HepG2 (cell line): ENCODE measurements around the gene SAE1. TPM values are rescaled to one million over a fixed set of nuclear protein-coding genes. Genes with fewer than 3 reads are reported as not detected.

Experiments
- ATM ChIP-seq: fragments of 450-650 bp; IDR thresholded peaks from 2 replicates; pipeline ENCODE4 v1.7.1; 2017; ENCODE audit warnings: mild to moderate bottlenecking, borderline replicate concordance
- DNMT1 ChIP-seq: sonication (generic); formaldehyde crosslinking; IDR thresholded peaks from 2 replicates; pipeline ENCODE4 v1.5.1; 2020; ENCODE audit warnings: mild to moderate bottlenecking, missing genetic modification reagents
- GATAD2A ChIP-seq: IDR thresholded peaks from 2 replicates; pipeline ENCODE4 v1.6.1; 2016
- MYNN ChIP-seq: sonication (generic); formaldehyde crosslinking; IDR thresholded peaks from 2 replicates; pipeline ENCODE4 v1.4.0; 2020; ENCODE audit warnings: mild to moderate bottlenecking, low read depth, missing genetic modification reagents
- NFKBIZ ChIP-seq: IDR thresholded peaks from 2 replicates; pipeline ENCODE4 v1.6.1; 2018; ENCODE audit warnings: missing genetic modification reagents, missing compliant biosample characterization
- PAX8 ChIP-seq: sonication (generic); formaldehyde crosslinking; IDR thresholded peaks from 2 replicates; pipeline ENCODE4 v1.8.0; 2022; ENCODE audit warnings: mild to moderate bottlenecking, missing genetic modification reagents, borderline replicate concordance
- PCBP1 ChIP-seq: fragments of 200-400 bp; formaldehyde crosslinking; IDR thresholded peaks from 2 replicates; pipeline ENCODE4 v1.6.1; 2017; ENCODE audit warnings: mild to moderate bottlenecking, low read depth, low read length, borderline replicate concordance
- RARG ChIP-seq: sonication (generic); formaldehyde crosslinking; IDR thresholded peaks from 2 replicates; pipeline ENCODE4 v1.4.0; 2020; ENCODE audit warnings: low read depth, mild to moderate bottlenecking, missing genetic modification reagents
- SNAI1 ChIP-seq: sonication (generic); formaldehyde crosslinking; IDR thresholded peaks from 2 replicates; pipeline ENCODE4 v1.5.0; 2020; ENCODE audit warnings: mild to moderate bottlenecking, missing genetic modification reagents, borderline replicate concordance
- STAG1 ChIP-seq: sonication (generic); formaldehyde crosslinking; IDR thresholded peaks from 2 replicates; pipeline ENCODE4 v1.4.0; 2020; ENCODE audit warnings: missing genetic modification reagents
- TARDBP ChIP-seq: sonication (generic); formaldehyde crosslinking; IDR thresholded peaks from 2 replicates; pipeline ENCODE4 v1.8.0; 2022; ENCODE audit warnings: mild to moderate bottlenecking, missing genetic modification reagents
- ZNF17 ChIP-seq: sonication (generic); formaldehyde crosslinking; IDR thresholded peaks from 2 replicates; pipeline ENCODE4 v1.5.0; 2020; ENCODE audit warnings: mild to moderate bottlenecking, missing genetic modification reagents
- ZNF251 ChIP-seq: sonication (generic); formaldehyde crosslinking; IDR thresholded peaks from 2 replicates; pipeline ENCODE4 v1.9.0; 2021; ENCODE audit warnings: mild to moderate bottlenecking, missing genetic modification reagents
- ZNF326 ChIP-seq: sonication (generic); formaldehyde crosslinking; IDR thresholded peaks from 2 replicates; pipeline ENCODE4 v1.4.0; 2020; ENCODE audit warnings: missing genetic modification reagents, borderline replicate concordance
- ZNF430 ChIP-seq: sonication (generic); formaldehyde crosslinking; IDR thresholded peaks from 2 replicates; pipeline ENCODE4 v1.9.0; 2021; ENCODE audit warnings: mild to moderate bottlenecking, missing genetic modification reagents
- ZNF446 ChIP-seq: sonication (generic); formaldehyde crosslinking; IDR thresholded peaks from 2 replicates; pipeline ENCODE4 v1.5.0; 2020; ENCODE audit warnings: mild to moderate bottlenecking, missing genetic modification reagents
- ZNF543 ChIP-seq: sonication (generic); formaldehyde crosslinking; IDR thresholded peaks from 2 replicates; pipeline ENCODE4 v1.4.0; 2020; ENCODE audit warnings: mild to moderate bottlenecking, missing genetic modification reagents
- ZNF839 ChIP-seq: sonication (generic); formaldehyde crosslinking; IDR thresholded peaks from 2 replicates; pipeline ENCODE4 v1.4.0; 2020; ENCODE audit warnings: missing genetic modification reagents, mild to moderate bottlenecking, borderline replicate concordance
- ZNF878 ChIP-seq: sonication (generic); formaldehyde crosslinking; IDR thresholded peaks from 2 replicates; pipeline ENCODE4 v1.8.1; 2023; ENCODE audit warnings: mild to moderate bottlenecking, missing genetic modification reagents, moderate library complexity
- polyA plus RNA-seq, 8 experiments: library from polyadenylated mRNA; depleted of rRNA in 3 of 8; stranded (reverse) in 7 of 8; unstranded in 1 of 8; fragments of >200 nt; fragmentation: Illumina TruSeq in 4 of 8; extraction: Trizol in 4 of 8; gene quantifications; 2 replicates each; pipeline versions ENCODE4 v1.2.1 to v1.2.3, GENCODE V29; 2011 to 2016; ENCODE audit warnings: low read depth in 4 of 8, missing spikeins in 1 of 8, mixed read lengths in 1 of 8; ENCODE audit not compliant: insufficient read depth in 1 of 8
- total RNA-seq, 5 experiments: library from RNA; depleted of rRNA; stranded (reverse); fragments of >200 nt; fragmentation: Illumina TruSeq; extraction: Trizol; gene quantifications; 2 replicates each; pipeline ENCODE4 v1.2.3, GENCODE V29; 2016; ENCODE audit warnings: low read depth in 1 of 5
- TF ChIP-seq, protein P1 (sequence below): sonication (generic); formaldehyde crosslinking; IDR thresholded peaks from 2 replicates; pipeline ENCODE4 v1.4.0; 2020; ENCODE audit warnings: missing genetic modification reagents
- TF ChIP-seq, protein P2 (sequence below): sonication (generic); formaldehyde crosslinking; IDR thresholded peaks from 2 replicates; pipeline ENCODE4 v1.5.0; 2020; ENCODE audit warnings: mild to moderate bottlenecking, missing genetic modification reagents, moderate library complexity
- TF ChIP-seq, protein P3 (sequence below): IDR thresholded peaks from 2 replicates; pipeline ENCODE4 v1.6.1; 2016; ENCODE audit warnings: missing genetic modification reagents, missing compliant biosample characterization

Gene SAE1
- total and polyA plus RNA-seq, 2 of the 13 experiments (the other 11 are each of a cell fraction or from before 2014, with no cell fraction given), result 87.6 to 197 TPM

DNA sequence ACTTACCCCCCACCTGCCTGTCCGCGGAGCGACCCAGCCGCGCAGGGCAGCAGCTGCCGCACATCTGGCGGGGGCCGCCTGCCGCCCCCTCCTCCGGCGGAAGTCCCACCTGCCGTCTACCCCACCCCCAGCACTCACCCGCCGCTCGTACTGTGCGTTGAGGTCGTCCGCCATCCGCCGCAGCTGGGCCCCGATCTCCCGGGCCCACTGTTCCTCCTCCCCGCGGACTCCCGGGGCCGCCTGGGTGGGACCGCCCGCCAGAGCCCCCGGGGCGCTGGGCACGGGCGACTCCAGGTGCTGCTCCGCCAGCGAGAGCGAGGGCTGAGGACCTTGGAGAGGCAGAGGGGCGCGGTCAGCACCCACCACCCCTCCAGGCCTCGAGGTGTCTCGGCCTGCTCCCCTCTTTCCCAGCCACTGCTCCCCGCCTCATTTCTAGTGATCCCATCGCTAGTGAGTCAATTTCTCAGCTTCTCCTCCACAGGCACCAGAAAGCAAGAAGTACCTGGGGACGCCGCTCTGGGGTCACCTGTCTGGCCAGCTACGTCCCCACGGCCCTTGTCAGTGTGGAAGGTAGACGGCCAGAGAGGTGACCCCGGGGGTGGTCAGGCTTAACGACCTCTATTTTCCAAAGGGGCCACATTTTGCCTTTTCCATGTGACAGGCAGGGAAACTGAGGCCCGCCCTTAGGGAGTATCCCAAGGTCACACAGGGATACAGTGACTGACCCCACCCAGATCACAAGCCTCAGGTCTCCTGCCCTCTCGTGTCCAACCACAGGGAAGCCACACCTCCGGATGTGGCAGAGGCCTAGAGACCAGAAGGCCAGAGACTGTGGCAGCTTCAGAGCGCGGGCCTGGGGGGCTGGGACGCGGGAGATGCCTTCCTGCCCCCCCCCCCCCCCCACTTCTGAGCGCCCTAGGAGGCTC lies 96.1 kb downstream of the SAE1 start (continued):
- TF ChIP-seq, protein P1, sequence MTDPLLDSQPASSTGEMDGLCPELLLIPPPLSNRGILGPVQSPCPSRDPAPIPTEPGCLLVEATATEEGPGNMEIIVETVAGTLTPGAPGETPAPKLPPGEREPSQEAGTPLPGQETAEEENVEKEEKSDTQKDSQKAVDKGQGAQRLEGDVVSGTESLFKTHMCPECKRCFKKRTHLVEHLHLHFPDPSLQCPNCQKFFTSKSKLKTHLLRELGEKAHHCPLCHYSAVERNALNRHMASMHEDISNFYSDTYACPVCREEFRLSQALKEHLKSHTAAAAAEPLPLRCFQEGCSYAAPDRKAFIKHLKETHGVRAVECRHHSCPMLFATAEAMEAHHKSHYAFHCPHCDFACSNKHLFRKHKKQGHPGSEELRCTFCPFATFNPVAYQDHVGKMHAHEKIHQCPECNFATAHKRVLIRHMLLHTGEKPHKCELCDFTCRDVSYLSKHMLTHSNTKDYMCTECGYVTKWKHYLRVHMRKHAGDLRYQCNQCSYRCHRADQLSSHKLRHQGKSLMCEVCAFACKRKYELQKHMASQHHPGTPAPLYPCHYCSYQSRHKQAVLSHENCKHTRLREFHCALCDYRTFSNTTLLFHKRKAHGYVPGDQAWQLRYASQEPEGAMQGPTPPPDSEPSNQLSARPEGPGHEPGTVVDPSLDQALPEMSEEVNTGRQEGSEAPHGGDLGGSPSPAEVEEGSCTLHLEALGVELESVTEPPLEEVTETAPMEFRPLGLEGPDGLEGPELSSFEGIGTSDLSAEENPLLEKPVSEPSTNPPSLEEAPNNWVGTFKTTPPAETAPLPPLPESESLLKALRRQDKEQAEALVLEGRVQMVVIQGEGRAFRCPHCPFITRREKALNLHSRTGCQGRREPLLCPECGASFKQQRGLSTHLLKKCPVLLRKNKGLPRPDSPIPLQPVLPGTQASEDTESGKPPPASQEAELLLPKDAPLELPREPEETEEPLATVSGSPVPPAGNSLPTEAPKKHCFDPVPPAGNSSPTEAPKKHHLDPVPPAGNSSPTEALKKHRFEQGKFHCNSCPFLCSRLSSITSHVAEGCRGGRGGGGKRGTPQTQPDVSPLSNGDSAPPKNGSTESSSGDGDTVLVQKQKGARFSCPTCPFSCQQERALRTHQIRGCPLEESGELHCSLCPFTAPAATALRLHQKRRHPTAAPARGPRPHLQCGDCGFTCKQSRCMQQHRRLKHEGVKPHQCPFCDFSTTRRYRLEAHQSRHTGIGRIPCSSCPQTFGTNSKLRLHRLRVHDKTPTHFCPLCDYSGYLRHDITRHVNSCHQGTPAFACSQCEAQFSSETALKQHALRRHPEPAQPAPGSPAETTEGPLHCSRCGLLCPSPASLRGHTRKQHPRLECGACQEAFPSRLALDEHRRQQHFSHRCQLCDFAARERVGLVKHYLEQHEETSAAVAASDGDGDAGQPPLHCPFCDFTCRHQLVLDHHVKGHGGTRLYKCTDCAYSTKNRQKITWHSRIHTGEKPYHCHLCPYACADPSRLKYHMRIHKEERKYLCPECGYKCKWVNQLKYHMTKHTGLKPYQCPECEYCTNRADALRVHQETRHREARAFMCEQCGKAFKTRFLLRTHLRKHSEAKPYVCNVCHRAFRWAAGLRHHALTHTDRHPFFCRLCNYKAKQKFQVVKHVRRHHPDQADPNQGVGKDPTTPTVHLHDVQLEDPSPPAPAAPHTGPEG (CRISPR knock-in tag), result peak; percentile 20; the same call in 1 of the 2 replicates
- TF ChIP-seq STAG1 (CRISPR knock-in tag), result no peak
- TF ChIP-seq SNAI1 (CRISPR knock-in tag), result no peak
- no peak for TF ChIP-seq RARG (CRISPR knock-in tag)
- no peak; the same call in none of the 2 replicates for TF ChIP-seq GATAD2A (CRISPR knock-in tag)
- TF ChIP-seq ZNF430 (CRISPR knock-in tag), result 0 out of 2 replicates have a peak, but pooled peaks have one; percentile 5
- TF ChIP-seq ATM, result no peak
- 0 out of 2 replicates have a peak, but pooled peaks have one; percentile 16 for TF ChIP-seq ZNF839 (CRISPR knock-in tag)
- no peak for TF ChIP-seq ZNF878 (CRISPR knock-in tag)
- no peak for TF ChIP-seq ZNF251 (CRISPR knock-in tag)
- 0 out of 2 replicates have a peak, but pooled peaks have one; percentile 7 for TF ChIP-seq ZNF446 (CRISPR knock-in tag)
- TF ChIP-seq, protein P2, sequence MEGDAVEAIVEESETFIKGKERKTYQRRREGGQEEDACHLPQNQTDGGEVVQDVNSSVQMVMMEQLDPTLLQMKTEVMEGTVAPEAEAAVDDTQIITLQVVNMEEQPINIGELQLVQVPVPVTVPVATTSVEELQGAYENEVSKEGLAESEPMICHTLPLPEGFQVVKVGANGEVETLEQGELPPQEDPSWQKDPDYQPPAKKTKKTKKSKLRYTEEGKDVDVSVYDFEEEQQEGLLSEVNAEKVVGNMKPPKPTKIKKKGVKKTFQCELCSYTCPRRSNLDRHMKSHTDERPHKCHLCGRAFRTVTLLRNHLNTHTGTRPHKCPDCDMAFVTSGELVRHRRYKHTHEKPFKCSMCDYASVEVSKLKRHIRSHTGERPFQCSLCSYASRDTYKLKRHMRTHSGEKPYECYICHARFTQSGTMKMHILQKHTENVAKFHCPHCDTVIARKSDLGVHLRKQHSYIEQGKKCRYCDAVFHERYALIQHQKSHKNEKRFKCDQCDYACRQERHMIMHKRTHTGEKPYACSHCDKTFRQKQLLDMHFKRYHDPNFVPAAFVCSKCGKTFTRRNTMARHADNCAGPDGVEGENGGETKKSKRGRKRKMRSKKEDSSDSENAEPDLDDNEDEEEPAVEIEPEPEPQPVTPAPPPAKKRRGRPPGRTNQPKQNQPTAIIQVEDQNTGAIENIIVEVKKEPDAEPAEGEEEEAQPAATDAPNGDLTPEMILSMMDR (CRISPR knock-in tag), result peak; percentile 39
- TF ChIP-seq NFKBIZ (CRISPR knock-in tag), result no peak
- TF ChIP-seq ZNF326 (CRISPR knock-in tag), result no peak
- no peak for TF ChIP-seq MYNN (CRISPR knock-in tag)
- TF ChIP-seq ZNF17 (CRISPR knock-in tag), result no peak
- TF ChIP-seq ZNF543, result no peak
- TF ChIP-seq, protein P3, sequence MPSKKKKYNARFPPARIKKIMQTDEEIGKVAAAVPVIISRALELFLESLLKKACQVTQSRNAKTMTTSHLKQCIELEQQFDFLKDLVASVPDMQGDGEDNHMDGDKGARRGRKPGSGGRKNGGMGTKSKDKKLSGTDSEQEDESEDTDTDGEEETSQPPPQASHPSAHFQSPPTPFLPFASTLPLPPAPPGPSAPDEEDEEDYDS, result peak; percentile 66
- TF ChIP-seq PCBP1, result no peak; the same call in 1 of the 2 replicates
- no peak for TF ChIP-seq DNMT1 (CRISPR knock-in tag)
- peak; percentile 20 for TF ChIP-seq TARDBP (CRISPR knock-in tag)
- no peak for TF ChIP-seq PAX8 (CRISPR knock-in tag)
